Psoas muscle (tissue), 8 donors: Measurements from ENCODE around the gene IGSF8. TPM values are rescaled to one million over a fixed set of nuclear protein-coding genes. Genes with fewer than 3 reads are reported as not detected.

Source experiments
- ATAC-seq, 4 donors: fragments of 200-7000 bp; cut with Tn5 transposase; one replicate each; pipeline ENCODE4 v1.9.1; 2020; ENCODE audit warnings: moderate library complexity in 3 of 4, mild to moderate bottlenecking in 2 of 4
- DNase-seq, 2 donors: peaks; one replicate each; pipeline ENCODE4 v3.0.0-alpha.2; 2020
- H3K27ac ChIP-seq: fragments of 200-600 bp; one replicate; pipeline ENCODE4 v1.8.0; 2022
- H3K27me3 ChIP-seq, 3 donors: fragments of 200-600 bp in 1 of 3; one replicate each; pipeline versions ENCODE4 v1.6.1 to v1.8.0; 2013 to 2022; ENCODE audit warnings: low read length in 2 of 3, mild to moderate bottlenecking in 2 of 3, moderate library complexity in 1 of 3; ENCODE audit not compliant: insufficient read depth in 3 of 3
- H3K36me3 ChIP-seq, 2 donors: fragments of 200-600 bp in 1 of 2; one replicate each; pipeline versions ENCODE4 v1.6.1 to v1.8.0; 2013 to 2022; ENCODE audit warnings: low read depth in 1 of 2, mild to moderate bottlenecking in 1 of 2, moderate library complexity in 1 of 2; ENCODE audit not compliant: insufficient read depth in 1 of 2
- H3K4me1 ChIP-seq: fragments of 200-600 bp; one replicate; pipeline ENCODE4 v1.8.0; 2022
- H3K4me3 ChIP-seq: fragments of 200-600 bp; one replicate; pipeline ENCODE4 v1.8.0; 2022; ENCODE audit warnings: mild to moderate bottlenecking
- H3K9me3 ChIP-seq: fragments of 200-600 bp; one replicate; pipeline ENCODE4 v1.8.0; 2022
- CTCF ChIP-seq: fragments of 200-600 bp; IDR thresholded peaks from one replicate; pipeline ENCODE4 v1.8.0; 2022; ENCODE audit warnings: antibody characterized with exemption
- WGBS, 3 donors: extraction: QIAGEN DNeasy Blood & Tissue Kit; methylation state at CpG; one replicate each; pipeline versions ENCODE4 v1.1.6 to v1.1.7; 2013; 5-methylcytosine and 5-hydroxymethylcytosine counted together
- intact Hi-C, 2 donors: fragments of 100-400 bp; cut with DNase I; formaldehyde crosslinking; loops; one replicate each; pipeline versions ENCODE4 v1.11.0 to v1.14.2; 2022
- polyA plus RNA-seq, 3 donors: library from polyadenylated mRNA; stranded (reverse); fragments of 200-250 nt; gene quantifications; one replicate each; pipeline ENCODE4 v1.2.3, GENCODE V29; 2013
- total RNA-seq, 4 donors: library from RNA; stranded (reverse); fragmentation: NEBNext Ultra II Directional in 2 of 4; extraction: Animal tissue kit (Norgen Biotek cat#: 25700) in 2 of 4; gene quantifications; one replicate each; pipeline versions ENCODE4 v1.2.1 to v1.2.4, GENCODE V29; 2021 to 2023
- donor health status: healthy with polysubstance abuse.
- donor health status: DM: no; HTN: no; CAD: no; lungs with moderate emphysema.
- donor health status: Bipolar disorder and iron deficiency.
- donor health status: healthy.
- donor health status: DM: yes; HTN: yes; CAD: no.
- donor health status: DM: no; HTN: no; CAD: no.
- donor health status: DM: no; HTN: no; CAD: no.
- donor health status: DM: yes; HTN: yes; CAD: no.

IGSF8 gene
- total and polyA plus RNA-seq, 7 donors = 4.3 to 8.6 (median 6.4) TPM

- intact Hi-C loops = loop anchor here in 1 of 2 donors (5.0 kb wide), 2 partner anchors 112 to 282 kb away; partner anchors contain the start of gene PEA15
- H3K36me3 ChIP-seq = peaks cover 0 to 35% of the 10 kb centered on the region in 2 donors
- ATAC-seq (no peak), DNase-seq (no peak)
- WGBS, 3 donors = 90 to 94% (median 92%) methylated on average over 14 of the region's 14 CpGs
- H3K27ac ChIP-seq = no peak overlapping the region
- H3K27me3 ChIP-seq = no peaks in the 10 kb centered on the region
- peaks cover 28% of the 10 kb centered on the region for H3K4me1 ChIP-seq
- no peak overlapping the region for H3K4me3 ChIP-seq
- TF ChIP-seq CTCF = no peak
- no peaks in the 10 kb centered on the region for H3K9me3 ChIP-seq
Observed at GRCh38 chr1:160094806-160095205, 3.6 kb downstream of the IGSF8 start.

- intact Hi-C loops = no loop called here
- Histone ChIP-seq H3K36me3 (peaks cover 0 to 35% of the 10 kb centered on the region in 2 donors), H3K4me3 (no peak overlapping the region), H3K27ac (no peak overlapping the region), H3K27me3 (no peaks in the 10 kb centered on the region), H3K4me1 (peaks cover 26% of the 10 kb centered on the region), H3K9me3 (no peaks in the 10 kb centered on the region)
- no peak for TF ChIP-seq CTCF
- ATAC-seq (no peak), DNase-seq (no peak)
- 88 to 93% (median 91%) methylated on average over 4 of the region's 4 CpGs for WGBS, 3 donors
Observed at GRCh38 chr1:160094291-160094625, 4.2 kb downstream of the IGSF8 start.

GRCh38 chr1:160093624-160094290 is 4.7 kb downstream of the IGSF8 start:
- H3K4me1 ChIP-seq = peaks cover 23% of the 10 kb centered on the region
- no peak for TF ChIP-seq CTCF
- DNase-seq = no peak
- no peak for ATAC-seq
- intact Hi-C loops = no loop called here
- H3K9me3 ChIP-seq = no peaks in the 10 kb centered on the region
- no peaks in the 10 kb centered on the region for H3K27me3 ChIP-seq
- peaks cover 0 to 35% of the 10 kb centered on the region in 2 donors for H3K36me3 ChIP-seq
- no peak overlapping the region for H3K4me3 ChIP-seq
- H3K27ac ChIP-seq = no peak overlapping the region
- WGBS, 3 donors = 72 to 80% (median 74%) methylated on average over 21 of the region's 21 CpGs

GRCh38 chr1:160093069-160093395 is 5.4 kb downstream of the IGSF8 start:
- intact Hi-C loops = no loop called here
- Histone ChIP-seq H3K4me3 (no peak overlapping the region), H3K4me1 (peaks cover 23% of the 10 kb centered on the region), H3K9me3 (no peaks in the 10 kb centered on the region), H3K27ac (no peak overlapping the region), H3K27me3 (no peaks in the 10 kb centered on the region), H3K36me3 (peaks cover 0 to 35% of the 10 kb centered on the region in 2 donors)
- TF ChIP-seq CTCF = no peak
- ATAC-seq (no peak), DNase-seq (no peak)
- 75 to 80% (median 80%) methylated on average over 9 of the region's 9 CpGs for WGBS, 3 donors
